IMR-90 (cell line): ENCODE data around the gene RABGGTA. TPM values are rescaled to one million over a fixed set of nuclear protein-coding genes. Genes with fewer than 3 reads are reported as not detected.

Experiments
- ATAC-seq: fragments of 200-7000 bp; cut with Tn5 transposase; 2 replicates; pipeline ENCODE4 v1.9.1; 2020; ENCODE audit warnings: low read depth, mild to moderate bottlenecking, moderate library complexity
- BruUV-seq: library from RNA; stranded (reverse); fragments of 400-500 nt; replicated peaks from 2 replicates; lab custom pipeline; 2021; lab: Mats Ljungman, UMichigan
- CTCF ChIA-PET: fragments of 300-600 bp; formaldehyde crosslinking; extraction: SDS; loops from one replicate; lab custom pipeline; 2021; ENCODE audit warnings: antibody characterized with exemption; lab: Yijun Ruan, JAX
- POLR2A ChIA-PET: fragments of 300-600 bp; sonication (Branson Sonifier 250); formaldehyde crosslinking; loops from one replicate; lab custom pipeline; 2022; ENCODE audit warnings: antibody characterized with exemption; ENCODE audit not compliant: unreplicated experiment; lab: Charles Lee
- DNase-seq: peaks from one replicate; pipeline ENCODE4 v3.0.0; 2013
- H2AFZ ChIP-seq: replicated peaks from 2 replicates; pipeline ENCODE3; 2013; ENCODE audit warnings: low read length, mild to moderate bottlenecking; ENCODE audit not compliant: poor library complexity
- H2AK5ac ChIP-seq: 2 replicates; pipeline ENCODE4 v1.6.1; 2013; ENCODE audit warnings: low read depth, low read length, inconsistent platforms
- H2AK9ac ChIP-seq: replicated peaks from 2 replicates; pipeline ENCODE3; 2013; ENCODE audit warnings: mild to moderate bottlenecking, low read depth, low read length, moderate library complexity; ENCODE audit not compliant: poor library complexity
- H2BK120ac ChIP-seq: 2 replicates; pipeline ENCODE4 v1.6.1; 2013; ENCODE audit warnings: low read depth, low read length, inconsistent platforms
- H2BK15ac ChIP-seq: 3 replicates; pipeline ENCODE4 v1.6.1; 2013; ENCODE audit warnings: low read depth, low read length, inconsistent platforms
- H2BK20ac ChIP-seq: 2 replicates; pipeline ENCODE4 v1.6.1; 2013; ENCODE audit warnings: low read depth, mild to moderate bottlenecking, inconsistent platforms, low read length, moderate library complexity
- H2BK5ac ChIP-seq: 2 replicates; pipeline ENCODE4 v1.6.1; 2013; ENCODE audit warnings: mild to moderate bottlenecking, low read depth, low read length, inconsistent platforms; ENCODE audit not compliant: poor library complexity, severe bottlenecking
- H3K14ac ChIP-seq: replicated peaks from 2 replicates; pipeline ENCODE4 v1.6.1; 2013; ENCODE audit warnings: low read depth, low read length, inconsistent platforms
- H3K18ac ChIP-seq: 2 replicates; pipeline ENCODE4 v1.6.1; 2013; ENCODE audit warnings: low read depth, low read length, control low read depth
- H3K23ac ChIP-seq: 2 replicates; pipeline ENCODE4 v1.6.1; 2013; ENCODE audit warnings: low read depth, low read length, inconsistent platforms
- H3K27ac ChIP-seq: 2 replicates; pipeline ENCODE4 v1.5.1; 2013; ENCODE audit warnings: mild to moderate bottlenecking, control low read depth, low read length; ENCODE audit not compliant: insufficient read depth
- H3K27me3 ChIP-seq: 2 replicates; pipeline ENCODE4 v1.6.1; 2013; ENCODE audit warnings: low read length; ENCODE audit not compliant: control insufficient read depth, insufficient read depth
- H3K36me3 ChIP-seq: 2 replicates; pipeline ENCODE4 v1.6.1; 2013; ENCODE audit warnings: low read length, mixed read lengths; ENCODE audit not compliant: control insufficient read depth, insufficient read depth
- H3K4ac ChIP-seq: 2 replicates; pipeline ENCODE4 v1.6.1; 2013; ENCODE audit warnings: low read depth, low read length, inconsistent platforms
- H3K4me1 ChIP-seq: 2 replicates; pipeline ENCODE4 v1.6.1; 2013; ENCODE audit warnings: low read length, mixed read lengths; ENCODE audit not compliant: control insufficient read depth, insufficient read depth
- H3K4me2 ChIP-seq: 2 replicates; pipeline ENCODE4 v1.6.1; 2013; ENCODE audit warnings: low read depth, mild to moderate bottlenecking, control low read depth, low read length, moderate library complexity
- H3K4me3 ChIP-seq: 2 replicates; pipeline ENCODE4 v1.5.1; 2013; ENCODE audit warnings: low read depth, mild to moderate bottlenecking, control low read depth, low read length, moderate library complexity; ENCODE audit not compliant: insufficient read depth
- H3K56ac ChIP-seq: 2 replicates; pipeline ENCODE4 v1.6.1; 2013; ENCODE audit warnings: low read length, inconsistent platforms; ENCODE audit not compliant: insufficient read depth; ENCODE audit errors: extremely low read depth
- H3K79me1 ChIP-seq, 2 experiments: 2 replicates each; pipeline ENCODE4 v1.6.1; 2013; ENCODE audit warnings: low read length in 2 of 2, inconsistent platforms in 1 of 2, low read depth in 1 of 2
- H3K9ac ChIP-seq: 2 replicates; pipeline ENCODE4 v1.6.1; 2013; ENCODE audit warnings: low read depth, low read length, control low read depth
- H3K9me1 ChIP-seq: 2 replicates; pipeline ENCODE4 v1.6.1; 2013; ENCODE audit warnings: low read length, inconsistent platforms; ENCODE audit not compliant: insufficient read depth
- H3K9me3 ChIP-seq: 2 replicates; pipeline ENCODE4 v1.6.1; 2013; ENCODE audit warnings: low read length; ENCODE audit not compliant: control insufficient read depth, insufficient read depth
- H4K20me1 ChIP-seq: 2 replicates; pipeline ENCODE4 v1.6.1; 2013; ENCODE audit warnings: low read length, inconsistent platforms; ENCODE audit not compliant: insufficient read depth
- H4K5ac ChIP-seq: 2 replicates; pipeline ENCODE4 v1.6.1; 2013; ENCODE audit warnings: mild to moderate bottlenecking, low read depth, low read length, control low read depth
- H4K8ac ChIP-seq, 2 experiments: 2 replicates each; pipeline ENCODE4 v1.6.1; 2013; ENCODE audit warnings: low read depth in 2 of 2, low read length in 2 of 2, control low read depth in 1 of 2, inconsistent platforms in 1 of 2
- H4K91ac ChIP-seq: 2 replicates; pipeline ENCODE4 v1.6.1; 2013; ENCODE audit warnings: low read depth, low read length, inconsistent platforms; ENCODE audit not compliant: insufficient read depth
- CEBPB ChIP-seq: IDR thresholded peaks from 2 replicates; pipeline ENCODE4 v1.6.1; 2012; ENCODE audit warnings: low read depth, low read length, improper control_type of control experiment
- CTCF ChIP-seq: conservative IDR thresholded peaks from 2 replicates; pipeline ENCODE4 v1.5.1; 2012; ENCODE audit warnings: mild to moderate bottlenecking, low read depth, low read length, improper control_type of control experiment
- FOS ChIP-seq: fragments of 150-350 bp; IDR thresholded peaks from 2 replicates; pipeline ENCODE4 v1.6.1; 2016; ENCODE audit warnings: low read depth, low read length
- MAZ ChIP-seq: IDR thresholded peaks from 2 replicates; pipeline ENCODE4 v1.6.1; 2012; ENCODE audit warnings: low read depth, mild to moderate bottlenecking, low read length, improper control_type of control experiment, moderate library complexity, borderline replicate concordance
- RAD21 ChIP-seq: IDR thresholded peaks from 2 replicates; pipeline ENCODE4 v1.6.1; 2012; ENCODE audit warnings: low read length, improper control_type of control experiment
- WGBS, 2 experiments: methylation state at CpG; one replicate each; pipeline versions ENCODE4 v1.1.5 to v1.1.7; 2013; ENCODE audit warnings: missing lambda C conversion rate in 2 of 2; ENCODE audit not compliant: insufficient read length in 1 of 2; ENCODE audit errors: extremely low coverage in 2 of 2; 5-methylcytosine and 5-hydroxymethylcytosine counted together
- dilution Hi-C: fragments of 300-500 bp; cut with HindIII; formaldehyde crosslinking; loops from one replicate; pipeline ENCODE4 v1.14.3; 2018; ENCODE audit warnings: low sequenced_read_pairs; ENCODE audit not compliant: unreplicated experiment
- in situ Hi-C: fragments of 300-500 bp; cut with MboI; formaldehyde crosslinking; loops from 3 replicates; pipeline ENCODE4 v1.14.3; 2019; ENCODE audit warnings: low sequenced_read_pairs, inconsistent platforms, mixed read lengths
- intact Hi-C: fragments of 100-400 bp; cut with micrococcal nuclease; formaldehyde crosslinking; loops from 2 replicates; pipeline ENCODE4 v1.10.0; 2022
- polyA plus RNA-seq, 3 experiments: library from polyadenylated mRNA; depleted of rRNA; stranded (reverse); fragments of >200 nt; gene quantifications; 2 replicates each; pipeline ENCODE4 v1.2.3, GENCODE V29; 2012; ENCODE audit warnings: low replicate concordance in 1 of 3
- total RNA-seq: library from RNA; depleted of rRNA; stranded (reverse); fragments of >200 nt; gene quantifications from 2 replicates; pipeline ENCODE4 v1.2.3, GENCODE V29; 2012
- TF ChIP-seq, protein P1 (sequence below): fragments of 150-350 bp; IDR thresholded peaks from 2 replicates; pipeline ENCODE4 v1.6.1; 2017; ENCODE audit warnings: mild to moderate bottlenecking, antibody characterized with exemption, low read length, low read depth

The RABGGTA gene
- total and polyA plus RNA-seq, 2 of the 4 experiments (the other 2 are of a cell fraction) = 25.6 to 55.6 TPM

GRCh38 chr14:24314377-24315193 is 43.2 kb upstream of the RABGGTA start:
- BruUV-seq = no TSS peak
- dilution Hi-C loops = no loop called here
- H2AFZ ChIP-seq = no peak overlapping the region
- ATAC-seq (no peak), DNase-seq (no peak)
- no peak overlapping the region for H2BK15ac ChIP-seq
- H3K9me3 ChIP-seq = no peaks in the 10 kb centered on the region
- no peak overlapping the region for H3K27ac ChIP-seq
- H3K9ac ChIP-seq = no peak overlapping the region
- no peaks in the 10 kb centered on the region for H3K79me1 ChIP-seq
- H2BK120ac ChIP-seq = no peak overlapping the region
- peaks cover 10% of the 10 kb centered on the region; the same call in 1 of the 2 replicates for H3K4me1 ChIP-seq
- no peak overlapping the region for H4K8ac ChIP-seq
- H3K18ac ChIP-seq = no peak overlapping the region
- H3K36me3 ChIP-seq = no peaks in the 10 kb centered on the region
- no peak overlapping the region for H2AK5ac ChIP-seq
- ChIA-PET POLR2A (no interaction called here), CTCF (no interaction called here)
- no peak overlapping the region for H2BK20ac ChIP-seq
- no peak overlapping the region for H3K4me3 ChIP-seq
- H3K4ac ChIP-seq = no peak overlapping the region
- H4K91ac ChIP-seq = no peak overlapping the region
- no peaks in the 10 kb centered on the region; the same call in 1 of the 2 replicates for H4K20me1 ChIP-seq
- peaks cover 11% of the 10 kb centered on the region for H3K9me1 ChIP-seq
- TF ChIP-seq MAZ (no peak), CEBPB (no peak), RAD21 (no peak), FOS (no peak), CTCF (no peak)
- TF ChIP-seq, protein P1, sequence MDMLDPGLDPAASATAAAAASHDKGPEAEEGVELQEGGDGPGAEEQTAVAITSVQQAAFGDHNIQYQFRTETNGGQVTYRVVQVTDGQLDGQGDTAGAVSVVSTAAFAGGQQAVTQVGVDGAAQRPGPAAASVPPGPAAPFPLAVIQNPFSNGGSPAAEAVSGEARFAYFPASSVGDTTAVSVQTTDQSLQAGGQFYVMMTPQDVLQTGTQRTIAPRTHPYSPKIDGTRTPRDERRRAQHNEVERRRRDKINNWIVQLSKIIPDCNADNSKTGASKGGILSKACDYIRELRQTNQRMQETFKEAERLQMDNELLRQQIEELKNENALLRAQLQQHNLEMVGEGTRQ = no peak
- no CpG with 5 or more reads among the region's 5 CpGs for WGBS, 2 experiments
- in situ Hi-C loops = no loop called here
- no peak overlapping the region for H4K5ac ChIP-seq
- H3K4me2 ChIP-seq = no peak overlapping the region
- H2BK5ac ChIP-seq = no peak overlapping the region
- no peak overlapping the region for H2AK9ac ChIP-seq
- intact Hi-C loops = no loop called here
- no peak overlapping the region for H3K14ac ChIP-seq
- H3K27me3 ChIP-seq = peaks cover 28% of the 10 kb centered on the region
- no peak overlapping the region for H3K56ac ChIP-seq
- H3K23ac ChIP-seq = no peak overlapping the region
